IPS-NIHi7 (cell line): ENCODE results near the gene MMAA.
"Not testable (repeated sequence)": the region's sequence is repeated elsewhere in the genome, so short reads cannot be mapped to it uniquely, and the experiment has no call there.

Experiments used
- DNase-seq: peaks from one replicate; pipeline ENCODE4 v3.0.0; 2012; ENCODE audit warnings: mixed read lengths; ENCODE audit errors: extremely low spot score

The MMAA gene

DNA sequence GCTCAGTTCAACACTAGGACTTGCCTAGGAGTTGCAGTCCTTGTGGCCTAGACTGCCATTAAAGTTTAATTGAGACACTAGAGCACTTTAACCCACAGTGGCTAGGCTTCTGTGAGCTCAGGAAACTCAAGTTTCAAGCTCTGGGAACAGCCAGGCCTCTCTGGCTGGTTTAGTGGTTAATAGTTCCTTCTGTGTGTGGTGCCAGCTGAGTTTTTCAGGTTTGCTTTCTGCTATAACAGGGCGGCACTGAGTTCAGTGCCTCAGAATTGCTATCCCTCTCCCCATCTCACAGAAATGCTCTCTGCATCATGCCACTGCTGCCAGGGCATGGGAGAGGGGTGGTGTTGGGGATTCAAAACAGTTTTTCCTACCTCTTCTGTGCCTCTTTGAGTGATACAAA is 15.9 kb downstream of the MMAA start:
- DNase-seq, result no peak

GRCh38 chr4:145635630-145636029 is 16.4 kb downstream of the MMAA start:
- no peak for DNase-seq

DNA sequence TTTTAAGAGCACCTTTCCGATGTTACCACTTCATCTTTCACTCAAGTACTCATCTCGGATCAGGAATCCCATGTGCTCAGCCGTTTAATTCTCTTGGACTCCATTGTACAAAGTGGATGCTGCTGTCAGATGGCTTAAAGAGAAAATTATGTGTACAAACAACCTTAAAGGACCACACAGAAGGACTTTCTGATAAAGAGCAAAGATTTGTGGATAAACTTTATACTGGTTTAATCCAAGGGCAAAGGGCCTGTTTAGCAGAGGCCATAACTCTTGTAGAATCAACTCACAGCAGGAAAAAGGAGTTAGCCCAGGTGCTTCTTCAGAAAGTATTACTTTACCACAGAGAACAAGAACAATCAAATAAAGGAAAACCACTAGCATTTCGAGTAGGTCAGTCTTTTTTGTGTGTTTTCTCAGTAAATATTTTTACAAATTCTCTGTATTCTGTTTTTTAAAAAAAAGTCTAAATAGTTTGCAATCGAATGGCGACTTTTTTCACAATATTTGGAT is 20.1 kb downstream of the MMAA start:
- DNase-seq, result no peak

GRCh38 chr4:145640236-145640635 is 21.1 kb downstream of the MMAA start:
- DNase-seq, result not testable (repeated sequence)

DNA sequence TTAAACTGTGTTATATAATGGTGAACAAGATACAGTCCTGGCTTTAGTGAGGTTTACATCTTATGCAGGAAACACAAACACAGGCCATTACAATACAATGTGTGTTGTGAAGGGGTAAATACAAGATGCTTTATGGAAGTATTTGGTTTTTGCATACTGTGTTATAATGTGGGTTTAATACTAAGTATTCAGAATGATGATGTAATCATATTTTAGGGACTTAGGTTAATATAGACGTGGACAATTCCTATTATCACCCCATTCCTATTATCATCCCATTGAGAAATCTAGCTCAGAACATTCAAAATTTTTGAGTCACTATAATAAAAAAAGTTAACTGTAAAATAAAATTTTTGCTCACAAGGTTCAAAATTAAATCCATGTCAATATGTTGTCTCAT is 24.1 kb downstream of the MMAA start:
- no peak for DNase-seq

DNA sequence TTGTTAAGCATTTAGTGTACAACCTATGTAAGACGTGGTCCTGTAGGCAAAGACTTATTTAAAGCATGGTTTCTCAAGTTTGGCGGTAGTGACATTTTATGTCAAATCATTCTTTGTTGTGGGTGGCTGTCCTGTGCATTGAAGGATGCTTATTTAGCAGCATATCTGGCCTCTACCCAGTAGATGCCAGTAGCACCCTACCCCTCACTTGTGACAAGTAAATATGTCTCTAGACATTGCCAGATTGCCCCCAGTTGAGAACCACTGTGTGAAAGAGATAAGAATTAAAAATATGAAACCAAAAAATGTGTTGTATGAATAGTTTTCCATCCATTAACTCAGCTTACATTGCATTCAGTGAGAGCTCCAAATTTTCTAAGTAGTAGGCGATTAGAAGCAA is 25.5 kb downstream of the MMAA start:
- DNase-seq, result no peak

DNA sequence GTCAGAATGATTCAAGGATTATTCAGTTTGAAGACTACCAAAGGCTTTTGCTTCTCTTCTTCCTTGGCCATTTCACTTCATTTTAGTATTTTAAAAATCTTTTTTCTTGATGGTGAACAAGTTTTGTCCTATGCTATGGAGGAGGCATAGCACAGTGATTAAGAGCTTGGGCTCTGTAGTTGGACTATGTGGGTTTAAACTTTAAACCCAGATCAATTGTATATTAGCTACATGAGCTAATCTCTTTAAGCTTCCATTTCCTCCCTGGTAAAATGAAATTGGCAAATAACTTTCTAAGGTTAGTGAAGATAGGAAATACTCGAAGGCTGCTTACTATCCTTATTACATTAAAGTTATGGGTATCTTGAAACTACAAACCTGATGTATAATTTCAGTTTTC is 37.0 kb downstream of the MMAA start:
- DNase-seq, result no peak

- no peak for DNase-seq
These were observed 40.9 kb downstream of the MMAA start for GRCh38 chr4:145660064-145660463.

GRCh38 chr4:145663194-145663593 is 44.0 kb downstream of the MMAA start:
- no peak for DNase-seq

DNA sequence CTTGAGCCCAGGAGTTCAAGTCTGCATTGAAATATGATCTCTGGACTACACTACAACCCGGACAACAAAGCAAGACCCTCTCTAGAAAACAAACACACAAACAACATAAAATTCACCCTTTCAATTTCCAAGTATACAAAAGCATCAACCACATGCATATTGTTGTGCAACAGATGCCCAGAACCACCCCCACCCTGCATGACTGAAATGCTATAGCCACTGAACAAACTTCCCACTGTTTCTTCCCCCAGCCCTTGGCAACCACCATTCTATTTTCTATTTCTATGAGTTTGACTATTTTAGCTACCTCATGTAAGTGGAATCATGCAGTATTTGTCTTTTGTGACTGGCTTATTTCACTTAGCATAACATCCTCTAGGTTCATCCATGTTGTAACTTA is 46.6 kb downstream of the MMAA start:
- DNase-seq, result no peak

GRCh38 chr4:145670422-145670821 is 51.2 kb downstream of the MMAA start:
- DNase-seq, result no peak

DNA sequence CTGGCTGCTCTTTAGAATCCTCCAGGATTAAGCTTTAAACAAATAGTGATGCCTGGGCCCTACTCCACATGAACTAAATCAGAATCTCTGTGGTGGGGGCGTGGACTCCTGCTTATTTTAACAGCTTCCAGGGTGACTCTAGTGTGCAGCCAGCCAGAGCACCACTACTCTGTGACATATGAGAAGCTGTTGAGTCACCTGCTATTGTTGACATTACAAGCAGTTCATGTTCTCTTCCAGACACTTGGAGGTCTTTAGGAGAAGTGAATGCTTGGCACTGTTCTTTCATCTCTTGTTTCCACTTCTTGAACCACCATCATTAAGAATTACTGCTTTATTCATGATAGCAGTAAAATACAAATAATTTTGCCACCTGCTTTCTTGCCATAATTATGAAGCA is 60.3 kb downstream of the MMAA start:
- DNase-seq, result no peak

- no peak for DNase-seq
These were observed 60.8 kb downstream of the MMAA start, which contains the start of gene C4orf51 for GRCh38 chr4:145679991-145680455. C4orf51 (plus strand) TSS chr4:145680146; CDS start chr4:145680204, 58 bp downstream.

DNA sequence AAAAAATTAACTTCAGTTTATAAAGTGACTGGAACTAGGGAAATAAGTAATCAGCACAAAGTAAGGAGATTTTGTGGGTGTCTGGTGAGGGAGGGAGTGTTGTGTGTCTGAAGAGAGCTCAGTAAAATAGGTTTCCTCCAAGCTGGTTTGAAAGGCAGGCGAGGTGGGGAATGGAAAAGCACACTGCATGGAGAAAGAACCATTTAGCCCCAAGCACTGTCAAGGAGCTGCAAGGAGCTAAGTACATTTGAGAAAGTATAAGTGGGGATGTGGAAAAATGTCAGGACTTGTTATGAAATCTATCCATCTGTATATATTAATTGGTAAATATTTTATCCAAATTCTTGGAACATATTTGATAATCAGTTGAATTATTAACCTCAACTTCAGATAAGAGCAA is 61.7 kb downstream of the MMAA start:
- no peak for DNase-seq

DNA sequence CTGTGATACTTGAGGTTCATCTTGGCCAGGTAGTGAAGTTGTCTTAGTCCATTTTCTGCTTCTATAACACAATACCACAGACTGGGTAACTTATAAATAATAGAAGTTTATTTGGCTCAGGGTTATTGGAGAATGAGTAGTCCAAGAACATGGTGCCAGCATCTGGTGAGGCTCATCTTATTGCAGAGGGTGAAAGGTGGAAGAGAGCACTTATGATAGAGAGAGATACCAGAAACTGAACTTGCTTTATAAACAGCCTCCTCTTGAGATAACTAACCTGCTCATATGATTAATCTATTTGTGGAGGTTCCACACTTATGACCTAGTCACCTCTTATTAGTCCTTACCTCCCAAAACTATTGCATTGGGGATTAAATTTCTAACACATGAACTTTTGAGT is 62.3 kb downstream of the MMAA start:
- no peak for DNase-seq

DNA sequence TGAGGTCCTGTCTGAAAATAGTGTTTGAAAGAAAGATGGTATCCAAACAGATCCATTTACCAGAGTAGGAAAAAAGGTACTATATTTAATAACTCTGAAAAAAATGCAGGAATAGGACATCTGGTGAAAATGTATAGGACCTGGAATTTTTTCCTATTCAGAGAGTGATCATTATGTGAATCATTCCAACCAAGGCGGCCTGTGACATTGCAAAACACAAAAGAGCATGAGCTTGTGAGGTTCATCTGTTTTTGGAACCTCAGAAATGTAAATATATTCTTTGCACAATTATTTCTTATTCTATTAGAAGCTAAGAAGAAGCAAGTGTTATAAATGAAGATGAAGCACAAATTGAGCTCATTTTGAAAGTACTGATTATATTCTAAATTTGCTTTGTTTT is 62.8 kb downstream of the MMAA start:
- DNase-seq, result no peak

GRCh38 chr4:145686991-145687390 is 67.8 kb downstream of the MMAA start:
- no peak for DNase-seq

DNA sequence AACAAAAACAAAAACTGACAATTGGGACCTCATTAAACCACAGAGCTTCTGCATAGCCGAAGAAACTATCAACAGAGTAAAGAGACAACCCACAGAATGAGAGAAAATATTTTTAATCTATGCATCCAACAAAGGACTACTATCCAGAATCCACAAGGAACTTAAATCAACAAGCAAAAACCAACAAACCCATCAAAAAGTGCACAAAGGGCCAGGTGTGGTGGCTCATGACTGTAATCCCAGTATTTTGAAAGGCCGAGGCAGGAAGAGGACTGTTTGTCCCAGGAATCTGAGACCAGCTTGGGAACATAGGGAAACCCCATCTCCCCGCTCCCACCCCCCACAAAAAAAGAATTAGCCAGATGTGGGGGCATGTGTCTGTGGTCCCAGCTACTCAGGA is 71.4 kb downstream of the MMAA start:
- DNase-seq, result no peak

DNA sequence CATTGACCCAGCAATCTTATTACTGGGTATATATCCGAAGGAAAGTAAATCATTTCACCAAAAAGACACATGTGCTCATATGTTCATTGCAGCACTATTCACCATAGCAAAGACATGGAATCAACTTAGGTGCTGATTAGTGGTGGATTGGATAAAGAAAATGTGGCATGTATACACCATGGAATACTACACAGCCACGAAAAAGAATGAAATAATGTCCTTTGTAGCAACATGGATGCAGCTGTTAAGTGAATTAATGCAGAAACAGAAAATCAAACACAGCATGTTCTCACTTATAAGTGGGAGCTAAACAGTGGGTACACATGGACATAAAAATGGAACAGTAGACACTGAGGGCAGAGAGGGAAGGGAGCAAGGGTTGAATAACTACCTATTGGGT is 72.2 kb downstream of the MMAA start:
- DNase-seq, result not testable (repeated sequence)

- DNase-seq, result no peak
These were observed 75.7 kb downstream of the MMAA start for GRCh38 chr4:145694929-145695328.

DNA sequence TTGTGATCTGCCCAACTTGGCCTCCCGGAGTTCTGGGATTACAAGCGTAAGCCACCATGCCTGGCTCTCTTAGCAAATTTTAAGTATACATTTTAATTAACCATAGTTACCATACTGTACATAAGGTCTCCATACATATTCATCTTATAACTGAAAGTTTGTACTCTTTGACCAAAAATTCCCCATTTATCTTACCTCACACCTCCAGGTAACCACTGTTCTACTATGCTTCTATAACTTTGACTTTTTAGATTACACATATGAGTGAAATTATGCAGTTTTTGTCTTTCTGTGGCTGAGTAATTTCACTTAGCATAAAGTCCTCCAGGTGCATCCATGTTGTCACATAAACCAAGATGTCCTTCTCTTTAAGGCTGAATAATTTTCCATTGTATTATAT is 78.1 kb downstream of the MMAA start:
- DNase-seq, result no peak

DNA sequence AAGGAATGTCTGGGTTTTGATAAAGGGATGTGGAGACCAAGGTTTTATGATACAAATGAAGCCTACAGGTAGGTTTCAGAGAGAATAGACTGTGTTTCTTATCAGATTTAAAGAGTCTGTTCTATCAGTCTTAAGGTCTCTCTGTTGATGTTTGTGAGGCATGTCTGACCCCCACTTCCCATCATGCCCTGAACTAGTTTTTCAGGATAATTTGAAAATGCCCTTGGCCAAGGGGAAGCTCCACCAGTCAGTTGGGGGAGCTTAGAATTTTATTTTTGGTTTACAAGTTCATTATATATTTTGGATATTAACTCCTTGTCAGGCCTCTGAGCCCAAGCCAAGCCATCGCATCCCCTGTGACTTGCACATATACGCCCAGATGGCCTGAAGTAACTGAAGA is 79.3 kb downstream of the MMAA start:
- DNase-seq, result no peak

DNA sequence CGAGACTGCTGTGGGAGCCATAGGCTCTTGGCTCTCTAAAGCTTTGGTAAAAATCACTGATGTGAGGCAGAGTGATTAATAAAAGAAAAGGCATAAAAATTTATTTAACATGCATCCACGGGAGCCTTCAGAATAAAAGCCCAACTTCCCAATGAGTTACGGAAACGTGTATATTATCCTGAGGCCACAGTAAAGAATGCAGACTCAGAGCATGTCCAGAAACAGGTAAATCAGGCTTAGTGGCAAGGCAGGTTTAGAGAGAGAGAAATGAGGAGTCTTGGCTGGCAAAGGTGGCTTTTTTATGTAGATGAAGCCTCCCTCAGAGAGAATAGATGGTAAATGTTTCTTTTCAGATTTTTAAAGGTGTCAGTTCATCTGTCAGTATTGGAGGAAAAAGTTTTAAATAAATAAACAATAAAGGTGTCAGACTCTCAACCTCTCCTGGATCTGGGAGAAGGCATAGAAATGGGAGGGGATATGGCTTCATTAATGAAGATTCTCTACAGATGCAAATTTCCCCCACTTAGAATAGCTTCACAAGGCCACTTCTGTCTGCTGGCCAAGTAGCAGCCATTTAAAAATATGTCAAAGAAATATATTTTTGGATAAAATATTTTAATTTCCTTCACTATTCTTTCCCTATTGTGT is 84.8 kb downstream of the MMAA start:
- DNase-seq, result no peak

- DNase-seq, result no peak
These were observed 90.2 kb downstream of the MMAA start for GRCh38 chr4:145709336-145709735.
